GM08714 (cell line): ENCODE data around the gene AIPL1.

Experiments
- H3K4me3 ChIP-seq: fragments of 200-500 bp; sonication (Bioruptor generic); 2 replicates; pipeline ENCODE4 v1.5.1; 2014; ENCODE audit warnings: mild to moderate bottlenecking, low read length, inconsistent platforms
- ZNF274 ChIP-seq: IDR thresholded peaks from 2 replicates; pipeline ENCODE4 v1.6.1; 2012; ENCODE audit warnings: mild to moderate bottlenecking, low read depth, low read length

Gene AIPL1

DNA sequence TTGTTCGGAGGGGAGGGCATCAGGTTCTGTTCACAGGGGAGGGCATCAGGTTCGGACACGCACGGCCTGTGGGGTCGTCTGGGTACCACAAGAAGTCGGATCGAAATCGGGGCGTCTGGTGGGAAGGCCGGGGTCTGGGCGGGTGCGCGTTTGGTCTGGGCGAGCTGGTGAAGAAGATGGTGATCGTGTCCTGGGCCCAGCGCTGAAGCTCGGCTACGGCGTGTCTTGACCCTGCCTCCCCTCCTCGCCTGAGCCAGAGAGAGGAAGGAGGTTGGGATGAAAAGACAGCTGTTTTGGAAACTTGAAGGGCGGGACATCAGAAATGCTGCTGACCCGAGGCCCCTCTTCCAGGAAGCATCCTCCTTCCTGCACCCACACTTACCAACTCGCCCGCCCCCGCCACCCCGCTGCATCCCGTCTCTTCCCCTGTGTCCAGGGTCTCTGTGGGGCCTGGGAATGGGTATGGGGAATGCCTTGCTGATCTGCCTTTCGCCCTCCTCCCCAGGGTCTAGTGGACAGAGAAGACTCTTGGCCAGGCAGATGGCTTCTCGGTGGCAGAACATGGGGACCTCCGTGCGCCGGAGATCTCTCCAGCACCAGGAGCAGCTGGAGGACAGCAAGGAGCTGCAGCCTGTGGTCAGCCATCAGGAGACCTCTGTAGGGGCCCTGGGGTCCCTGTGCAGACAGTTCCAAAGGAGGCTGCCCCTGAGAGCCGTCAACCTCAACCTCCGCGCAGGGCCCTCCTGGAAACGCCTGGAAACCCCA, 9.8 kb upstream of the AIPL1 start:
- H3K4me3 ChIP-seq: peak overlapping the region; percentile 61
- no peak for TF ChIP-seq ZNF274

DNA sequence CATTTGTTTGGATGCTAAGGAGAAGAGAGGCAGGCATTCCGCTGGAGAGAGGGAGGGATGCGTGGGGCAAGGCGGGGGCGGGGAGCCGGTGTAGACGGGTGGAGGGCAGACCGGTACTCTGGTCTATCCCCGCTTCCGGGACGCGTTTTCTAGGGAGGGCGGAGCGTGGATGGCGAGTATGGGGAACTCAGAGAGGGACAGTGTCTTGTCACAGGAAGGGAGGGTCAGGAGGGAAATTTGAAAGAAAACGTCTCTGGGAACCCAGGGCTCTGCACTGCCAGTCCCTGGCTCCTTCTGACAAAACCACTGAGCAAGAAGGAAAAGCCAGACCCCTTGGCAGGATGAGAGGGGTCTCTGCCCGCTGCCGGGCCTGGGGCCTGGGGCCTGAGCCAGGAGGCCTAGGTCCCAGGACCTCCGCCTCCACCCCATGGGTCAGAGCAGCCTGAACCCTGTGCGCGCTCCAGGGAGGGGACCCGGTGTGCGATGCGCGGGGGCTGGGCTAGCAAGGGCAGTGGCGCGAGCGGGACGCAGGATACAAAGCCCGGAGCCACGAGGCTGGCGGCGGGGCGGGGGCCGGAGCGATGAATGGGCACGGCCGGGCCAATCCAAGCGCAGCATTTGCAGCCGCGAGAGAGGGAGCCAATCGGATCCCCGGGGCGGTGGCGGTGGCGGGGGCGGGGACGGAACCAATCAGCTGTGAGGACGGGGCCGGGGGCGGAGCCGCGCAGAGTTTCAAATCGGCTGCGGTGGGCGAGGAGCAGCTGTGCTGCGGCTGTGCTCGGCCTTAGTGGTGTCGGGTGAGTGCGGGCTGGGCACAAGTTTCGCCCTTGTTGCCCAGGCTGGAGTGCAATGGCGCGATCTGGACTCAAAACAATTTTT, 9.0 kb upstream of the AIPL1 start, which contains the start of gene PIMREG:
Gene PIMREG (plus strand): TSS at position 764 of the 879 bp plus-strand sequence. CDS start 656 bp downstream, outside the sequence.
- peak within 1 kb of the TSS; percentile 62 for H3K4me3 ChIP-seq
- TF ChIP-seq ZNF274: no peak

DNA sequence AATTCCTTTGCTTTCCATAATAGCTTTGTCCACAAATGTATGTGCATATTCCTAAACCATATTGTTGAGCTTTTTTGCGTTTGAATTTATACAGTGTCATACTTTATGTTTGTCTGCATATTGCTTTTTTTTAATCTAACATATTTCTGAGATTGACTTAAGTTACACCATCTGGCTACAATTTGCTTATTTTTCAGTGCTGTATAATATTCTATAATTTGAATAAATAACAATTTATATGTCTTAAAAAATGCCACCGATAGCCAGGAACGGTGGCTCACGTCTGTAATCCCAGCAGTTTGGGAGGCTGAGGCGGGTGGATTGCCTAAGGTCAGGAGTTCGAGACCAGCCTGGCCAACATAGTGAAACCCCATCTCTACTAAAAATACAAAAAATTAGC, 7.9 kb upstream of the AIPL1 start:
- H3K4me3 ChIP-seq: no peak overlapping the region
- TF ChIP-seq ZNF274: no peak

DNA sequence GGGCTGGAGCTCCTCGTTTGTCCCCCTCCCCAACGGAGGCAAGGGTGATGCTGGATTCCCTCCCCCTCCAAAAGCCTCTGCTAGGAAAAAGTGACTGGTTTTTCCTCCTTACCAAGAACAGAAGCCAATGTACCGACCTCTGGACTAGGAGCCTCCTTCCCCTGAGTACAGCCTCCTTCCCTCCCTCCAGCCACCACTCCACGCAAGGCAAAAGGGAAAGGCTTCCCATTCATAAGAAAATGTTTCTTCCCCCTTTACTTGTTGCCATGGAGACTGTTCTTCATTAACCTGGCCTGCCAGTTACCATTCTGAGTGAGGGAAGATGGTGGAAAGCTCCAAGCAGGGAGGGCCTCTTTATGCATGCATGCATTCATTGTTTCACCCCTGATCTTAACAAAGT, 5.0 kb upstream of the AIPL1 start:
- H3K4me3 ChIP-seq: no peak overlapping the region
- no peak for TF ChIP-seq ZNF274

DNA sequence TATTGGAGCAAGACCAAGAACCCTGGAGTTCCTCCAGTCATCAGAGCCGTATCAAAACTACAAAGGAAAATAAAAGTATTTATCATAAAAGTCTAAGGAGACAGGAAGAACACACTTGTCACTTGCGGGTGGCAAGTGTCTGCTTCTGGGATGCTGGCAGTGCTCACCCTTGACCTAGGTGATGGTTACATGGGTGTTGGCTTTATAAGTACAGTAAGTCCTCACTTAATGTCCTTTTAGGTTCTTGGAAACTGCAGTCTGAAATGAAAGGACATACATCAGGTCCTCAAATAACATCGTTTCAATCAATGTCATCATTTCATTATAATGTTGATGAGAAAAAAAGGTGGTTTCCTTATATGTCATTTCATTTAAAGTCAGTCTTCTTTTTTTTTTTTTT, 3.0 kb upstream of the AIPL1 start:
- no peak for TF ChIP-seq ZNF274
- H3K4me3 ChIP-seq: no peak overlapping the region

DNA sequence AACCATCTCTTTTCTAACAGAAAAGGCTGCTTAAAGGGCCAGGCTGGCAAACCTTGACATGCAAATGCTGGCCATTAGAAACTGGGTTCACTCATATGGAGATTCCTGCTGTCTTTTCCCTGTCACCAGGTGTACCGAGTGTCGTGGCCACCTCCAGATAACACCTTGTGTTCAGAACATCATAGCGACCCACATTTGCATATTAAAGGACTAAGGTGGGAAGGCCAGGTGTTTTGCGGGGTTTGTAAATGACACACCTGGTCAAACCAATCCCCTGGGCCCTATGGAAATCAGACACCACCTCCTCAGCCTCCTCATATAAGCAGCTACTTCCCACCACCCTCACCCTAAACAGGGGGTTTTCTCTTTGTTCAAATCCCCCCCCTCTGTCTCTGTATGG, 2.5 kb upstream of the AIPL1 start:
- TF ChIP-seq ZNF274: no peak
- H3K4me3 ChIP-seq: no peak overlapping the region

DNA sequence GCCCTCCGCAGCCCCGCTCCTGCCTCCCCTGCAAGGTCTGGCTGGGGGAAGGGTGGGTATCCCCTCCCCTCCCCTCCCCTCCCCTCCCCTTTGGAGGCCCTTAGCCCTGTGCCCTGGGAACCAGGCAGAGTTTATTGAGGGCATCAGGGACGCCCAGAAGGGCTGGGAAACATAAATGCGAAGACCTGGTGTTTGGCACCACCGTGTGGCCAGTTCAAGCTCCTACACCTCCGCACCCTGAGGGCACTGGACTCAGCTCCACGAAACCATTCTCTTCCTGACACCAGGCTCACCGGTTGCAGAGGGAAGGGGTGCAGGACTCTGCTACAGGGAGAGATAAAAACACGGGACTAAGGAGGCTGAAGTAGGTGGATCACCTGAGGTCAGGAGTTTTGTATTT, 1.0 kb upstream of the AIPL1 start:
- TF ChIP-seq ZNF274: no peak
- no peak overlapping the region for H3K4me3 ChIP-seq

DNA sequence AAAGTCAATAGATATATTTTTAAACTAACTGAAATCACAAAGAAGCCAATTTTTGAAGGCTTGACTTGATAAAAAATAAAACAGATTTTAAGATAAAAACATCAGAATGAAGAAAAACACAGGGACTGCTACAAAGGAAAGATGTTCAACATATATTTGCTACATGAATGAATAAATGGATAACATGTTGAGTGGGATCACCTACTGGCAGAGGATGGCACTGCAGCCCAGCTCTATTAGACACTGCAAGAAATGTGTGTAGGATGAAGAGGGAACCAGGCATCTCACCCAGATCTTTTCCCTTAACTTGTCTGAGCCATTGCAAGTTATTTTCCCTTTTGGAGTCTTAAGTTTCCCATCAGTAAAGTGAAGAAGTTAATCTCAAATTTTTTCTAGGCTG, 4.2 kb downstream of the AIPL1 start:
- H3K4me3 ChIP-seq: no peak overlapping the region
- no peak for TF ChIP-seq ZNF274

DNA sequence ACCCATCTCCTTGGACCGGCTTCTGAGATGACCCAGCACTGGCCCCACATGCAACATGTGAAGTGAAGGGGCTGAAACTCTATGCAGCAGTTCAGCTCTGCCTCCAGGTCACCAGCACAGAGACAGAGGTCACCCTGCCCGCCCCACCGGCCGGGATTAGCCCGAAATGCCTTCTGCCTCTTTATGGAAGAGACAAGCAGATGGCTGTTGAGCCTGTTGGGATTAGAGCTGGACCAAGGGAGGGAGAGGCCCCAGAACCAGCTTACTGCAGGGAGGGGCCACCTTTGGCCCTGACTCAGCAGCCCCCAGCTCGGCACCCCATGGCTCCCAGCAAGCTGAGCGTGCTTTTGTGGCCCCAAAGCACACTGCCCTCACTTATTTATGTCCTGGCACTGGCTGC, 5.7 kb downstream of the AIPL1 start:
- TF ChIP-seq ZNF274: no peak

DNA sequence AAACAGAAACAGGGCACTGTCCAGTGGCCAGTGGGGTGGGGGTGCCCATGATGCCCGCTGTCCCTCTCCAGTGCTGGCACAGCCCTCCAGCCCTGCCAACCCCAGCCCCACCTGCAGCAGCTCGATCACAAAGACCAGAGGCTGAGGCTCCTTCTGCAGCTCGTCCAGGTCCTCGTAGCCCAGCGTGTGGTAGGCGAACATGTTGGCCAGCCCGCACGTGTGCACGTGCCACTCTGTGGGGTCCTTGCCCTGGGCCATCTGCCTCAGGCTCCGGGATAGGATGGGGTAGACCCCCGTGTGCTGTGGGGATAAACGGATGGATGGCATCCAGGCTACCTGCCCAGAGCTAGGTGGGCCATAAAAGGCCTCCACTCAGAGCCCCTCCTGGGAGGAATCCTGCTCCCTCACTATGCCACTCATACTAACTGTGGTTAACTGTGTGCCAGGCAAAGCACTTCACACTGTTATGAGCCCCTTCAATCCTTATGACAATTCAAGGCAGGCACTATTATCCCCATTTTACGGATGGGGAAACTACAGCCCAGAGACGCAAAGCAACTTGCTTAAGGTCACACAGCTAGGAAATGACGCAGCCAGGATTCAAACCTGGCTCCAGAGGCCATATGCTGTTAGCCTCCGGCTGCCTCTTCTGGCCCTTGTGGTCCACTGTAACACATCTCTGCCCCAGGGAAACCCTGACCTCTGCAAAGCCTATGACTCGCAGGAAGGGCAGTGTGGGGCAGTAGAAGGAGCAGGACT, 6.5 kb downstream of the AIPL1 start:
- H3K4me3 ChIP-seq: no peak overlapping the region
- TF ChIP-seq ZNF274: no peak

More for the DNA sequence above, 5.7 kb downstream of the AIPL1 start:
- H3K4me3 ChIP-seq: no peak overlapping the region

DNA sequence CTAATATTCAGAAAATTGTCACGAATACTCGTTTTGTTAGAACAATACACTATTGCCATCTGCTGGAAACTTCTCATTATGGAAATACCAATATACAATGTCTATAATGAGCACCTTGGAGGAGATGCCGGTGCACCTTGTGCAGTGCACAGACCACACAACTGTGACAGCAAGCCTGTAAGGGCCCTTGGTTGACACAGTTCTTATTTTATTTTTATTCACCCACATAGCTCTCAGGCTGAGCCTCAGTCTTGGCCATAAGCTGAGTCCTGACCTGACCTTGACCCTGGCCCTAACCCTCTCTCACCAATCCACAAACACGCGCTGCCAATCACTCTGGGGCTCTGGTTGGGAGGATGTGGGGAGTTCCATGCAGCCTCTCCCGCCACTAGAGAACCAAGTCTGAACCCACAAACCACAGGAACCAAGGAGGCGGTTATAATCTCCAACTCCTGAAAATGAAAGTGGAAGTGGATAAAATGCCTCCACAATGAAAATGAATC, 7.6 kb downstream of the AIPL1 start:
- no peak for TF ChIP-seq ZNF274
- no peak overlapping the region for H3K4me3 ChIP-seq

DNA sequence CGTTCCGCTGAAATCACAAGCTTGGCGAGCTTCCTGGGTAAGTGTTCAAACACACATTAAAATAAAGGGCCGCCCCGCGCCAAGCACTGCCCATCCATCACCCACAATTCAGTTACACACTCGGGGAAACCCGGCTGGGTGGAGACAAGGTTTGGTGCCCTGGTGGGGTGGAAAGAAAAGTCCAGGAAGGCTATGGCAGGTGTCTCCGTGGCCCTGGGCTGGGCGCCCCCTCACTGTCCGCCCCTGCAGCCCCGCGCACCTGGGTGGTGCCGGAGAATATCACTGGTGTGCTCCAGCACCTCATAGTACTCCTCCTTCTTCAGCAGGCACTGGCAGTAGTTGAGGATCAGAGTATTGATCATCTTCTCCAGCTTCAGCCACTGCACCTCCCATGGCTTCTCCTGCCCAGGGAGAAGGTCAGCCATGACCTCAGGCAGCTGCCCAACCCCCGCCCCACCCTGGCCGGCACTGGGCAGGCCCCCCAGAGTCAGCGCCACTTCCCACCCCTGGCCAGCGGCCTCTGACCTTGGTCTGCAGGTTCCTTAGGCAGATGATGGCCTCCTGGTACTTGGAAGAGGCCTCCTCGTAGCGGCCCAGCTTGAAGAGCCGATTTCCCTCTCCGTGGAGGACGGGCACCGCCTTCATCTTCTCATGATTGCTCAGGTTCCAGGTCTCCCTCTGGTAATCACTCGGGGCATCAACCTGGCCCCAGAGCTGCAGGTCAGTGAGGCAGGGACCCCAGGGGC, 8.4 kb downstream of the AIPL1 start:
- H3K4me3 ChIP-seq: no peak overlapping the region
- no peak for TF ChIP-seq ZNF274

DNA sequence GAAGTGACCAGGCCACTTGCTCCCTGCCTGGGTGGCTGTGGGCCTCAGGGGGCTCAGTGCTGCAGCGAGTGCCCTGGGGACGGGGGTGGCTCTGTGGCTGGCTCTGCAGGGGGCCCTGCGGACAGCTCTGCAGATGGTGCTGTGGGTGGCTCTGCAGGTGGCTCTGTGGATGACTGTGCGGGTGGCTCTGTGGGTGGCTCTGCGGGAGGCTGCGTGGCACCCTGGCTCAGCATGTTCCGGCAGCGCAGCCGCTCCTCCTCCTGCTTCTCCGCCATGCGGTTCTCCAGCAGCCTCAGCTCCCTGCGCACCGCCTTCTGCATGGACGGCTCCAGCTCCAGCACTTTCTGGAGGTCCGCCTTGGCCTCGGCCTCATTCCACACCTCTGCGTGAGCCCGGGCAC, 9.5 kb downstream of the AIPL1 start:
- no peak overlapping the region for H3K4me3 ChIP-seq
- TF ChIP-seq ZNF274: no peak
